MM.1S (cell line): ENCODE measurements around the gene DLL3.
A peak's percentile ranks its signal among the peaks of the same experiment; 100 is the strongest.

ENCODE experiments used
- DNase-seq: peaks from one replicate; pipeline ENCODE4 v3.0.0-alpha.2; 2015
- H2AFZ ChIP-seq: fragments of 300-600 bp; sonication (generic); 2 replicates; pipeline ENCODE4 v1.6.0; 2016; ENCODE audit warnings: antibody characterized with exemption, low read length
- H3F3A ChIP-seq: fragments of 300-600 bp; sonication (generic); 2 replicates; pipeline ENCODE4 v1.6.1; 2016; ENCODE audit warnings: mild to moderate bottlenecking, antibody characterized with exemption, low read length, moderate library complexity, mixed read lengths; ENCODE audit not compliant: insufficient read depth
- H3K27ac ChIP-seq: fragments of 300-600 bp; sonication (generic); 2 replicates; pipeline ENCODE4 v1.5.1; 2016; ENCODE audit warnings: mild to moderate bottlenecking, low read length
- H3K27me3 ChIP-seq: fragments of 300-600 bp; sonication (generic); replicated peaks from 2 replicates; pipeline ENCODE4 v1.6.0; 2016; ENCODE audit warnings: low read length; ENCODE audit not compliant: insufficient read depth
- H3K36me3 ChIP-seq: fragments of 300-600 bp; sonication (generic); replicated peaks from 2 replicates; pipeline ENCODE4 v1.6.1; 2016; ENCODE audit warnings: mild to moderate bottlenecking, low read length, mixed read lengths; ENCODE audit not compliant: insufficient read depth
- H3K4me1 ChIP-seq: fragments of 300-600 bp; sonication (generic); 2 replicates; pipeline ENCODE4 v1.6.1; 2016; ENCODE audit warnings: low read length, mixed read lengths
- H3K4me2 ChIP-seq: fragments of 300-600 bp; sonication (generic); 2 replicates; pipeline ENCODE4 v1.6.0; 2016; ENCODE audit warnings: low read depth, low read length
- H3K4me3 ChIP-seq: fragments of 300-600 bp; sonication (generic); 2 replicates; pipeline ENCODE4 v1.5.1; 2016; ENCODE audit warnings: low read length, mixed read lengths
- H3K79me2 ChIP-seq: fragments of 300-600 bp; sonication (generic); 2 replicates; pipeline ENCODE4 v1.6.1; 2016; ENCODE audit warnings: mixed run types, low read length, mixed read lengths
- H3K9ac ChIP-seq: fragments of 300-600 bp; sonication (generic); 2 replicates; pipeline ENCODE4 v1.6.1; 2016; ENCODE audit warnings: low read length, mixed read lengths
- H3K9me2 ChIP-seq: fragments of 300-600 bp; sonication (generic); replicated peaks from 2 replicates; pipeline ENCODE4 v1.6.1; 2016; ENCODE audit warnings: mild to moderate bottlenecking, low read length, mixed read lengths; ENCODE audit not compliant: insufficient read depth
- H3K9me3 ChIP-seq: fragments of 300-600 bp; sonication (generic); replicated peaks from 2 replicates; pipeline ENCODE4 v1.6.1; 2016; ENCODE audit warnings: mild to moderate bottlenecking, low read length, mixed read lengths; ENCODE audit not compliant: insufficient read depth
- H4K20me1 ChIP-seq: fragments of 300-600 bp; sonication (generic); 2 replicates; pipeline ENCODE4 v1.6.1; 2016; ENCODE audit warnings: mild to moderate bottlenecking, low read length, moderate library complexity, mixed read lengths; ENCODE audit not compliant: insufficient read depth
- CTCF ChIP-seq: fragments of 300-600 bp; sonication (generic); IDR thresholded peaks from 2 replicates; pipeline ENCODE4 v1.5.1; 2016; ENCODE audit warnings: antibody characterized with exemption, low read length, mixed read lengths
- EZH2 ChIP-seq: fragments of 300-600 bp; sonication (generic); optimal IDR thresholded peaks from 2 replicates; pipeline ENCODE3; 2017; ENCODE audit warnings: low read depth, mild to moderate bottlenecking, antibody characterized with exemption, low read length, mixed read lengths
- EZH2phosphoT487 ChIP-seq: fragments of 300-600 bp; sonication (generic); IDR thresholded peaks from 2 replicates; pipeline ENCODE4 v1.6.1; 2018; ENCODE audit warnings: antibody characterized with exemption, low read length

DLL3 gene

GRCh38 chr19:39497996-39498797 is 550 bp upstream of the DLL3 start:
- H2AFZ ChIP-seq: peak overlapping the region; percentile 33
- no peaks in the 10 kb centered on the region for H4K20me1 ChIP-seq
- no peaks in the 10 kb centered on the region for H3K79me2 ChIP-seq
- DNase-seq: peak; percentile 27
- H3K4me3 ChIP-seq: peak overlapping the region; percentile 44
- TF ChIP-seq EZH2 (no peak), EZH2phosphoT487 (no peak), CTCF (peak; percentile 35; the same call in 1 of the 2 replicates)
- no peaks in the 10 kb centered on the region for H3K9me3 ChIP-seq
- peaks cover 13% of the 10 kb centered on the region; the same call in 1 of the 2 replicates for H3K4me1 ChIP-seq
- H3K4me2 ChIP-seq: peak overlapping the region; percentile 86
- H3K27me3 ChIP-seq: peaks cover 67% of the 10 kb centered on the region
- H3K9me2 ChIP-seq: no peaks in the 10 kb centered on the region
- no peak overlapping the region for H3K9ac ChIP-seq
- H3F3A ChIP-seq: no peaks in the 10 kb centered on the region
- H3K27ac ChIP-seq: no peak overlapping the region
- H3K36me3 ChIP-seq: no peaks in the 10 kb centered on the region

GRCh38 chr19:39499932-39500331 is 1.2 kb downstream of the DLL3 start:
- H3F3A ChIP-seq: no peaks in the 10 kb centered on the region
- H3K27ac ChIP-seq: no peak overlapping the region
- peaks cover 83% of the 10 kb centered on the region for H3K27me3 ChIP-seq
- H3K4me2 ChIP-seq: no peak overlapping the region
- no peak overlapping the region for H2AFZ ChIP-seq
- no peaks in the 10 kb centered on the region for H3K36me3 ChIP-seq
- H4K20me1 ChIP-seq: no peaks in the 10 kb centered on the region
- H3K9me3 ChIP-seq: no peaks in the 10 kb centered on the region
- H3K9me2 ChIP-seq: no peaks in the 10 kb centered on the region
- H3K79me2 ChIP-seq: no peaks in the 10 kb centered on the region
- peaks cover 14% of the 10 kb centered on the region; the same call in 1 of the 2 replicates for H3K4me1 ChIP-seq
- H3K4me3 ChIP-seq: no peak overlapping the region
- no peak overlapping the region for H3K9ac ChIP-seq
- TF ChIP-seq EZH2phosphoT487 (no peak), CTCF (no peak), EZH2 (no peak)
- DNase-seq: no peak

GRCh38 chr19:39500543-39500942 is 1.8 kb downstream of the DLL3 start:
- no peak overlapping the region for H3K4me3 ChIP-seq

More at GRCh38 chr19:39500543-39500942, 1.8 kb downstream of the DLL3 start:
- H3K4me2 ChIP-seq: no peak overlapping the region
- no peak overlapping the region for H2AFZ ChIP-seq
- no peaks in the 10 kb centered on the region for H3F3A ChIP-seq
- TF ChIP-seq EZH2 (no peak), EZH2phosphoT487 (no peak), CTCF (no peak)
- no peak overlapping the region for H3K9ac ChIP-seq
- H3K27me3 ChIP-seq: peaks cover 89% of the 10 kb centered on the region
- H3K4me1 ChIP-seq: peaks cover 14% of the 10 kb centered on the region; the same call in 1 of the 2 replicates
- H4K20me1 ChIP-seq: no peaks in the 10 kb centered on the region
- no peaks in the 10 kb centered on the region for H3K9me3 ChIP-seq
- DNase-seq: no peak
- no peaks in the 10 kb centered on the region for H3K9me2 ChIP-seq
- H3K27ac ChIP-seq: no peak overlapping the region
- H3K36me3 ChIP-seq: no peaks in the 10 kb centered on the region
- H3K79me2 ChIP-seq: no peaks in the 10 kb centered on the region
